Lower leg skin (tissue), 3 donors: ENCODE results near the gene ZNF608.

Source experiments
- POLR2A ChIP-seq, 2 donors: fragments of 450-650 bp; IDR thresholded peaks; one replicate each; pipeline ENCODE4 v1.6.1; 2016 to 2017; ENCODE audit warnings: antibody characterized with exemption in 2 of 2, mild to moderate bottlenecking in 1 of 2, moderate library complexity in 1 of 2
- TF ChIP-seq, protein P1 (sequence below), 3 donors: fragments of 450-650 bp; IDR thresholded peaks; one replicate each; pipeline ENCODE4 v1.5.1; 2016; ENCODE audit warnings: antibody characterized with exemption in 3 of 3, mild to moderate bottlenecking in 3 of 3, moderate library complexity in 2 of 3

DNA sequence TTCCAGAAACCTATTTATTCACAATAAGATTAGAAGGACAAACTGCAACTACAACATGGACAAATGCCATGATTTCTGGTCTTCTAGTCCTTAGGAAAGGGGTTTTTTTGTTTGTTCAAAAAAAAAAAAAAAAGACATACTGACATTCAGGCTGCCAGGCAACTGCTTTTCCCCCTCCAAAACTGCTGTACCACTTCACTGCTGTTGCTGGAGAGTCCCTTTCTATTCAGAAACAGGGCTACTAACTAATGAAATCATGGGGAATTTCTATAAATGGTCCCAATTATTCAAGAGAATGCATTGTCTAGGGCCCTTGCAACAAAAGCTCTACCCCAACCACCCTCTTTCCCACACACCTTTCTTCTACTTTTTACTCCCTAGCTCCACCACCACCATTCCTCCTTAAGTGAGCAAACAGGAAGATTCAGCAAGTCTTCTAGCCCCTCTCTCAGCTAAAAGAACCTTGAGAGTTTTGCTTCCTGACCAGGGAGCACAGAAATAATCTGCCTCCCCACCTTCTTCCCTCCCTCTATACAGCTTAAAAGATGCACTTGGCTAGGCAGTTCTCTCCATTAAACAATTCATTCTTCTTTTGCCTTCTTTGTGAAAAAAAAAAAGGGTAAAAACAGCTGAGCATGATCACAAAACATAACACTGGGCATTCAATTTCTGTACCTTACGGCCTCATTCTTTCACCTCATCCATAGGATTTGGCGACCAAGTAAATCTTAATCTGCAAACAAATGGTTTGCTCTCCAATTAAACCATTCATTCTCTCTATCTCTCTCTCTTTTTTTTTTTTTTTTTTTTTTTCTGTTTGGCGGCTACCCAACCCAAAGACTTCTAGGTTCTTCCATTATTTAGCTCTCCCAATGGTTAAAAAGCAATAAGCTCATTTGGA, 13.8 kb downstream of the ZNF608 start:
- TF ChIP-seq, protein P1, sequence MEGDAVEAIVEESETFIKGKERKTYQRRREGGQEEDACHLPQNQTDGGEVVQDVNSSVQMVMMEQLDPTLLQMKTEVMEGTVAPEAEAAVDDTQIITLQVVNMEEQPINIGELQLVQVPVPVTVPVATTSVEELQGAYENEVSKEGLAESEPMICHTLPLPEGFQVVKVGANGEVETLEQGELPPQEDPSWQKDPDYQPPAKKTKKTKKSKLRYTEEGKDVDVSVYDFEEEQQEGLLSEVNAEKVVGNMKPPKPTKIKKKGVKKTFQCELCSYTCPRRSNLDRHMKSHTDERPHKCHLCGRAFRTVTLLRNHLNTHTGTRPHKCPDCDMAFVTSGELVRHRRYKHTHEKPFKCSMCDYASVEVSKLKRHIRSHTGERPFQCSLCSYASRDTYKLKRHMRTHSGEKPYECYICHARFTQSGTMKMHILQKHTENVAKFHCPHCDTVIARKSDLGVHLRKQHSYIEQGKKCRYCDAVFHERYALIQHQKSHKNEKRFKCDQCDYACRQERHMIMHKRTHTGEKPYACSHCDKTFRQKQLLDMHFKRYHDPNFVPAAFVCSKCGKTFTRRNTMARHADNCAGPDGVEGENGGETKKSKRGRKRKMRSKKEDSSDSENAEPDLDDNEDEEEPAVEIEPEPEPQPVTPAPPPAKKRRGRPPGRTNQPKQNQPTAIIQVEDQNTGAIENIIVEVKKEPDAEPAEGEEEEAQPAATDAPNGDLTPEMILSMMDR (IDR thresholded peaks at IDR 0.05), result no peak
- no peak for TF ChIP-seq POLR2A (IDR thresholded peaks at IDR 0.05)
